Ovary (tissue), 9 donors: ENCODE results near the gene CDS1. TPM values are rescaled to one million over a fixed set of nuclear protein-coding genes. Genes with fewer than 3 reads are reported as not detected.

Experiments used
- DNase-seq, 5 donors: peaks; one replicate each; pipeline ENCODE4 v3.0.0-alpha.2; 2019 to 2020
- H3K27ac ChIP-seq, 2 donors: fragments of 200-600 bp; one replicate each; pipeline versions ENCODE4 v1.5.1 to v1.8.0; 2019 to 2022
- H3K27me3 ChIP-seq: fragments of 200-600 bp; one replicate; pipeline ENCODE4 v1.8.0; 2022
- H3K36me3 ChIP-seq: fragments of 200-600 bp; sonication (generic); one replicate; pipeline ENCODE4 v1.5.1; 2019
- H3K4me1 ChIP-seq: one replicate; pipeline ENCODE4 v1.8.1; 2013; ENCODE audit warnings: mild to moderate bottlenecking, moderate library complexity; ENCODE audit not compliant: insufficient read depth
- H3K4me3 ChIP-seq: fragments of 200-600 bp; sonication (generic); one replicate; pipeline ENCODE4 v1.5.1; 2017
- H3K9me3 ChIP-seq, 2 donors: fragments of 200-600 bp in 1 of 2; sonication (generic) in 1 of 2; one replicate each; pipeline versions ENCODE4 v1.5.1 to v1.8.1; 2013 to 2019; ENCODE audit warnings: mild to moderate bottlenecking in 1 of 2, moderate library complexity in 1 of 2
- EP300 ChIP-seq: sonication (generic); formaldehyde crosslinking; IDR thresholded peaks from one replicate; pipeline ENCODE4 v1.6.1; 2017; ENCODE audit warnings: antibody characterized with exemption
- POLR2A ChIP-seq: fragments of 450-650 bp; IDR thresholded peaks from one replicate; pipeline ENCODE4 v1.6.1; 2017; ENCODE audit warnings: antibody characterized with exemption, mild to moderate bottlenecking, moderate library complexity
- WGBS, 3 donors: extraction: QIAGEN DNeasy Blood & Tissue Kit in 1 of 3; methylation state at CpG; one replicate each; pipeline versions ENCODE4 v1.1.5 to v1.1.7; 2013 to 2017; 5-methylcytosine and 5-hydroxymethylcytosine counted together
- intact Hi-C, 4 donors: fragments of 100-400 bp; cut with DNase I; formaldehyde crosslinking; loops; one replicate each; pipeline versions ENCODE4 v1.11.0 to v1.15.1; 2022 to 2023
- polyA plus RNA-seq, 2 donors: library from polyadenylated mRNA; stranded (reverse); fragments of 200-250 nt in 1 of 2; fragments of 350-450 nt in 1 of 2; fragmentation: Illumina TruSeq in 1 of 2; extraction: RNeasy Lipid Tissue Mini Kit (QIAGEN cat#74804) in 1 of 2; gene quantifications; one replicate each; pipeline ENCODE4 v1.2.3, GENCODE V29; 2013 to 2014
- total RNA-seq, 7 donors: library from RNA; depleted of rRNA in 2 of 7; stranded (reverse); fragments of >200 nt in 2 of 7; fragmentation: NEBNext Ultra II Directional in 3 of 7; extraction: Animal tissue kit (Norgen Biotek cat#: 25700) in 3 of 7; gene quantifications; one replicate each; pipeline versions ENCODE4 v1.1.0 to v1.2.4, GENCODE V29; 2016 to 2023
- TF ChIP-seq, protein P1 (sequence below), 3 donors: fragments of 450-650 bp in 2 of 3; fragments of 200-600 bp in 1 of 3; IDR thresholded peaks; one replicate each; pipeline versions ENCODE4 v1.5.1 to v1.8.0; 2016 to 2022; ENCODE audit warnings: antibody characterized with exemption in 3 of 3, mild to moderate bottlenecking in 1 of 3
- donor health status: DM: no; HTN: no; CAD: no; lungs with moderate emphysema.
- donor health status: DM: no; HTN: no; CAD: no.
- donor health status: Bipolar disorder and iron deficiency.
- donor health status: DM: yes; HTN: yes; CAD: no.
- donor health status: DM: no; HTN: no; CAD: no.
- donor health status: DM: yes; HTN: yes; CAD: no.

CDS1 gene
- total and polyA plus RNA-seq, 9 donors, result 2.7 to 28.0 (median 7.7) TPM

DNA sequence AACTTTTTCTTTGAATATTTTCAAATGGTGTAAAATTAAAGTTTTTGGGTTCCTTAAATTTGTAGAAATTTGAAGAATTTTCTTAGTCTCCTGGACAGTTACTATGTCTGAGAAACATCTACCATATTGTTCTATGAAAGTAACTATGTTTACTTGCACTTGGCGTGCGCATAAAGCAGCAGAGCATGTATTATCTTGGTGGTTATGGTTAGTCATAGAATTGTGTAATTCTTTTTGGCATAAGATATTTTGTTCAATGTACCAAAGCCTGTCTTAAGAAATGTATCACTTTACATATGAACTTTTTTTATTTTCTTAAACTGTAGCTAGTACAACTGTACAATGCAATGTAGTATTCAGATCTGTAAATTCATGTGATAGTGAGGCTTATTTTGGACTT lies 49.2 kb downstream of the CDS1 start:
- Histone ChIP-seq H3K4me1 (no peaks in the 10 kb centered on the region), H3K27me3 (no peaks in the 10 kb centered on the region), H3K27ac (no peak overlapping the region), H3K9me3 (no peaks in the 10 kb centered on the region), H3K4me3 (no peak overlapping the region), H3K36me3 (no peaks in the 10 kb centered on the region)
- 43 to 74% (median 62%) methylated on average over 2 of the region's 2 CpGs for WGBS, 3 donors
- intact Hi-C loops, result no loop called here
- DNase-seq, result peak in 2 of 5 donors; percentile 20 to 27
- TF ChIP-seq POLR2A, result no peak
- TF ChIP-seq, protein P1, sequence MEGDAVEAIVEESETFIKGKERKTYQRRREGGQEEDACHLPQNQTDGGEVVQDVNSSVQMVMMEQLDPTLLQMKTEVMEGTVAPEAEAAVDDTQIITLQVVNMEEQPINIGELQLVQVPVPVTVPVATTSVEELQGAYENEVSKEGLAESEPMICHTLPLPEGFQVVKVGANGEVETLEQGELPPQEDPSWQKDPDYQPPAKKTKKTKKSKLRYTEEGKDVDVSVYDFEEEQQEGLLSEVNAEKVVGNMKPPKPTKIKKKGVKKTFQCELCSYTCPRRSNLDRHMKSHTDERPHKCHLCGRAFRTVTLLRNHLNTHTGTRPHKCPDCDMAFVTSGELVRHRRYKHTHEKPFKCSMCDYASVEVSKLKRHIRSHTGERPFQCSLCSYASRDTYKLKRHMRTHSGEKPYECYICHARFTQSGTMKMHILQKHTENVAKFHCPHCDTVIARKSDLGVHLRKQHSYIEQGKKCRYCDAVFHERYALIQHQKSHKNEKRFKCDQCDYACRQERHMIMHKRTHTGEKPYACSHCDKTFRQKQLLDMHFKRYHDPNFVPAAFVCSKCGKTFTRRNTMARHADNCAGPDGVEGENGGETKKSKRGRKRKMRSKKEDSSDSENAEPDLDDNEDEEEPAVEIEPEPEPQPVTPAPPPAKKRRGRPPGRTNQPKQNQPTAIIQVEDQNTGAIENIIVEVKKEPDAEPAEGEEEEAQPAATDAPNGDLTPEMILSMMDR (IDR thresholded peaks at IDR 0.05), result no peak
- TF ChIP-seq EP300, result no peak

DNA sequence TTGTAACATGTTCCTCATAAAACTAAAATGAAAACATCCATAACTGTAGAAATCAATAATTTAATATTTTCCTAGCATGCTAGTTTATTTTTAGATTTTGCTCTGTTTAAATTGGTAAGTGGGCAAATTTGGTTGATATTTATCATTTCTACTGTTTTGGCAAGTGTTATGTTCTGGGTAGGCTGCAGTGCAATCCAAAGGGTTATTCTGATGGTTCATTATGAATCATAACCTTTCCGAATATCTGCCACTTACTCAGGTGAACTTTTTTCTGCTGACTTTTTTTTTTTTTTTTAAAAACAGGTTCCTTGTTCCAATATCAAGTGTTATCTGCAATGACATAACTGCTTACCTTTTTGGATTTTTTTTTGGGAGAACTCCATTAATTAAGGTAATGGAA lies 52.0 kb downstream of the CDS1 start:
- TF ChIP-seq EP300, result no peak
- intact Hi-C loops, result no loop called here
- Histone ChIP-seq H3K9me3 (no peaks in the 10 kb centered on the region), H3K36me3 (no peaks in the 10 kb centered on the region), H3K27me3 (no peaks in the 10 kb centered on the region), H3K4me3 (no peak overlapping the region), H3K27ac (no peak overlapping the region), H3K4me1 (no peaks in the 10 kb centered on the region)
- no peak for DNase-seq
- WGBS, 3 donors, result 91 to 95% (median 95%) methylated on average over 1 of the region's 1 CpG

DNA sequence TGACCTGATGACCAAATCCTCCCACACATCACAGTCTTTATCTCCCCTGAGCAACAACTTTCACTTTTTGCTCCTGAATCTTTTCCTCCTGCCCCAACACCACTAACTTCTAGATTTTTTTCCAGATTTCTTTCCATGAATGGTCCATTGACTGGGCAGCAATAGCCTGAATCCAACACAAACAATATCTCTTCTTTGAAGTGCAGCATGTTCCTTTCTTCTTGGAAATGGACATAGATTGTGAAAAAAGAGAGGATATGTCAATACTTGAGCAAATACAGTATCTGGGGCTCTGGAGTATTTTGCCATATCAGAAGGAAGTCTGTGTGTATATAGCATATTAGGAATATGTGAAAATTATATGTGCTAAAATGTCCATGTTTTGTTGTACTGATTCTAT lies 55.2 kb downstream of the CDS1 start:
- Histone ChIP-seq H3K36me3 (no peaks in the 10 kb centered on the region), H3K4me3 (no peak overlapping the region), H3K27ac (no peak overlapping the region), H3K27me3 (no peaks in the 10 kb centered on the region), H3K9me3 (no peaks in the 10 kb centered on the region), H3K4me1 (no peaks in the 10 kb centered on the region)
- no peak for DNase-seq
- TF ChIP-seq, protein P1 (IDR thresholded peaks at IDR 0.05), result no peak
- TF ChIP-seq EP300 (no peak), POLR2A (no peak)
- intact Hi-C loops, result no loop called here

DNA sequence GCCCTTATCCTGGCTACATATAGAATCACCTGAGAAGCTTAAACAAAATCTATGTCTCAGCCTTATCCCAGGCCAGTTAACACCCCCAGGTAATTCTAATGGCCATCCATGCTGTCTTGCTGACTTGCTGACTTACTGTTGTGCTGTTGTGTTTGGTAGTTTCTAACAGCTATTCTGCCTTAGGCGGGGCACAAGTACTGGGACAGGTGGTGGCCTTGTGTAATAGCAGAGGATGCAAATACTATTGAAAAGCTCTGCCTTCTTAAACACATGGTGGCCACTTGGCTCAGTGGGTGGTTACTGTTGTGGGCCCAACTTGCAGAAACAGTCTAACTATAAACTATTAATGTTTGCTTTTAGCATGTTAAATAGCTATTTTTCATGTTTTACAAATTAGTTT lies 56.2 kb downstream of the CDS1 start:
- 94 to 98% (median 96%) methylated on average over 1 of the region's 1 CpG for WGBS, 3 donors
- Histone ChIP-seq H3K4me3 (no peak overlapping the region), H3K4me1 (no peaks in the 10 kb centered on the region), H3K27me3 (no peaks in the 10 kb centered on the region), H3K27ac (no peak overlapping the region), H3K9me3 (no peaks in the 10 kb centered on the region), H3K36me3 (no peaks in the 10 kb centered on the region)
- DNase-seq, result no peak
- intact Hi-C loops, result no loop called here
- TF ChIP-seq POLR2A, result no peak
- TF ChIP-seq, protein P1 (IDR thresholded peaks at IDR 0.05), result no peak
- TF ChIP-seq EP300, result no peak

DNA sequence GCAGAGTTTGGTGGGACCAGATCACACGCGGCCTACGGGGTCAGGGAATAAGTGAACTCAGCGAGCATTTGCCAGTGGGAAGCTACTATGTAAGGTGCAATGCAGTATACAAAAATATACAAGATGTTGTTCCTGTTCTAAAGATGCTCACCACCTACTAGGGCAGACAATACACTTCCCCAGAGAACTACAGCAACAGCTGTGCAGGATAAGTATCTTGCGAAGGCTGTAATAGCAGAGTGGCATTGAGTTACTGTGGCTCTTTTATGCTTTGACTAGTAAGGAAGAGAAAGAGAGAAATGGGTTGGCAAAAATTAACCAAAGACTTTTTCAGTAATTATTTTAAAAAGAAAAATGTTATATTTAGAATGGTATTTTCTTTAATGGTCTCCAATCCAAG lies 61.2 kb downstream of the CDS1 start:
- Histone ChIP-seq H3K27me3 (no peaks in the 10 kb centered on the region), H3K4me1 (no peaks in the 10 kb centered on the region), H3K36me3 (no peaks in the 10 kb centered on the region), H3K4me3 (no peak overlapping the region), H3K9me3 (no peaks in the 10 kb centered on the region), H3K27ac (no peak overlapping the region)
- 86 to 94% (median 93%) methylated on average over 5 of the region's 5 CpGs for WGBS, 3 donors
- TF ChIP-seq, protein P1 (IDR thresholded peaks at IDR 0.05), result no peak
- TF ChIP-seq POLR2A (no peak), EP300 (no peak)
- intact Hi-C loops, result no loop called here
- no peak for DNase-seq
